GM18526 (cell line): ENCODE measurements around the gene CXCL12.

ENCODE experiments used
- POLR2A ChIP-seq: IDR thresholded peaks from 3 replicates; pipeline ENCODE4 v1.6.1; 2011; ENCODE audit not compliant: insufficient read length; ENCODE audit errors: extremely low read depth

The CXCL12 gene

GRCh38 chr10:44380829-44381600 lies 3.9 kb downstream of the CXCL12 start:
- no peak for TF ChIP-seq POLR2A

- no peak for TF ChIP-seq POLR2A
Measured at GRCh38 chr10:44379907-44380306, 5.0 kb downstream of the CXCL12 start.

- TF ChIP-seq POLR2A = no peak
Measured at GRCh38 chr10:44378626-44379025, 6.3 kb downstream of the CXCL12 start.

GRCh38 chr10:44377651-44378310 lies 7.1 kb downstream of the CXCL12 start:
- TF ChIP-seq POLR2A = no peak

- no peak for TF ChIP-seq POLR2A
Measured at GRCh38 chr10:44376472-44377099, 8.3 kb downstream of the CXCL12 start.

GRCh38 chr10:44374155-44374554 lies 10.7 kb downstream of the CXCL12 start:
- no peak for TF ChIP-seq POLR2A

- no peak for TF ChIP-seq POLR2A
Measured at GRCh38 chr10:44373341-44373995, 11.4 kb downstream of the CXCL12 start.

GRCh38 chr10:44372181-44372580 lies 12.7 kb downstream of the CXCL12 start:
- TF ChIP-seq POLR2A = no peak

GRCh38 chr10:44370731-44371248 lies 14.1 kb downstream of the CXCL12 start:
- no peak for TF ChIP-seq POLR2A

GRCh38 chr10:44369854-44370253 lies 15.0 kb downstream of the CXCL12 start:
- TF ChIP-seq POLR2A = no peak

- no peak for TF ChIP-seq POLR2A
Measured at GRCh38 chr10:44369296-44369695, 15.6 kb downstream of the CXCL12 start.

GRCh38 chr10:44368637-44369036 lies 16.3 kb downstream of the CXCL12 start:
- TF ChIP-seq POLR2A = no peak

- TF ChIP-seq POLR2A = no peak
Measured at GRCh38 chr10:44366941-44367630, 17.8 kb downstream of the CXCL12 start.

GRCh38 chr10:44364566-44364965 lies 20.3 kb downstream of the CXCL12 start:
- no peak for TF ChIP-seq POLR2A

GRCh38 chr10:44363716-44364115 lies 21.2 kb downstream of the CXCL12 start:
- no peak for TF ChIP-seq POLR2A
